NB4 (cell line): Measurements from ENCODE around the gene FLNB.

Experiments used
- DNase-seq: peaks from one replicate; pipeline ENCODE4 v3.0.0; 2010; ENCODE audit warnings: low read depth
- H3K4me3 ChIP-seq: one replicate; pipeline ENCODE4 v1.5.1; 2011; ENCODE audit warnings: mild to moderate bottlenecking, low read depth, low read length, moderate library complexity
- MAX ChIP-seq: IDR thresholded peaks from 2 replicates; pipeline ENCODE4 v1.6.1; 2011; ENCODE audit warnings: low read depth, low read length
- MYC ChIP-seq: IDR thresholded peaks from 2 replicates; pipeline ENCODE4 v1.6.1; 2011; ENCODE audit warnings: low read depth, low read length
- POLR2A ChIP-seq: IDR thresholded peaks from 2 replicates; pipeline ENCODE4 v1.6.1; 2011; ENCODE audit warnings: mild to moderate bottlenecking; ENCODE audit not compliant: insufficient read length; ENCODE audit errors: extremely low read depth
- TF ChIP-seq, protein P1 (sequence below): IDR thresholded peaks from one replicate; pipeline ENCODE4 v1.5.1; 2012; ENCODE audit warnings: low read depth, low read length

The FLNB gene

GRCh38 chr3:58008141-58009025, at the start of gene FLNB:
Gene FLNB, plus strand, starts transcription at chr3:58008422. Its CDS starts 143 bp downstream, at chr3:58008565.
- TF ChIP-seq MAX (0 out of 2 replicates have a peak, but pooled peaks have one; percentile 27), MYC (peak; percentile 45; the same call in 1 of the 2 replicates), POLR2A (peak; percentile 57)
- TF ChIP-seq, protein P1, sequence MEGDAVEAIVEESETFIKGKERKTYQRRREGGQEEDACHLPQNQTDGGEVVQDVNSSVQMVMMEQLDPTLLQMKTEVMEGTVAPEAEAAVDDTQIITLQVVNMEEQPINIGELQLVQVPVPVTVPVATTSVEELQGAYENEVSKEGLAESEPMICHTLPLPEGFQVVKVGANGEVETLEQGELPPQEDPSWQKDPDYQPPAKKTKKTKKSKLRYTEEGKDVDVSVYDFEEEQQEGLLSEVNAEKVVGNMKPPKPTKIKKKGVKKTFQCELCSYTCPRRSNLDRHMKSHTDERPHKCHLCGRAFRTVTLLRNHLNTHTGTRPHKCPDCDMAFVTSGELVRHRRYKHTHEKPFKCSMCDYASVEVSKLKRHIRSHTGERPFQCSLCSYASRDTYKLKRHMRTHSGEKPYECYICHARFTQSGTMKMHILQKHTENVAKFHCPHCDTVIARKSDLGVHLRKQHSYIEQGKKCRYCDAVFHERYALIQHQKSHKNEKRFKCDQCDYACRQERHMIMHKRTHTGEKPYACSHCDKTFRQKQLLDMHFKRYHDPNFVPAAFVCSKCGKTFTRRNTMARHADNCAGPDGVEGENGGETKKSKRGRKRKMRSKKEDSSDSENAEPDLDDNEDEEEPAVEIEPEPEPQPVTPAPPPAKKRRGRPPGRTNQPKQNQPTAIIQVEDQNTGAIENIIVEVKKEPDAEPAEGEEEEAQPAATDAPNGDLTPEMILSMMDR, result peak; percentile 36
- H3K4me3 ChIP-seq, result peak within 1 kb of the TSS; percentile 91
- peak; percentile 73 for DNase-seq

GRCh38 chr3:57958642-57959422, 49.4 kb upstream of the FLNB start:
- peak; percentile 82 for DNase-seq
- peak overlapping the region; percentile 34 for H3K4me3 ChIP-seq
- TF ChIP-seq, protein P1, result no peak
- TF ChIP-seq POLR2A, result peak; percentile 16

GRCh38 chr3:57959423-57960173, 48.6 kb upstream of the FLNB start:
- peak; percentile 74 for DNase-seq
- TF ChIP-seq, protein P1, result no peak
- TF ChIP-seq POLR2A (no peak), MAX (no peak), MYC (no peak)
- peak overlapping the region; percentile 34 for H3K4me3 ChIP-seq

DNA sequence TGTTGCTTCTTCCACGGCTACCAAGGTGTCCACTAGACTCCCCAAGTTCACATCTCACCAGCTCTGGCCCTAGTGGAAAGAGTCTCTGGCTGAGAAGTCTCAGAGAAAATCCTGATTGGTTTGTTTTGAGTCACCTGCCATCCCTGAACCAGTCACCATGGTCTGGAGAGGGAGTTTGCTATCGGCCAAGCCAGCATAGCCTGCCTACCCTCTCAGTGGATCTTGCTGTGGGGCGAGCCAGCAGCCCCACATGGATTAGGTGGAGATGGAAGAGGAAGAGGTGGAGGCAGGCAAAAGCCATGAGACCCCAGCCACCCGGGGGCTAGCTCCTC, 48.1 kb upstream of the FLNB start:
- no peak for DNase-seq
- H3K4me3 ChIP-seq, result peak overlapping the region; percentile 34
- no peak for TF ChIP-seq MYC
- TF ChIP-seq, protein P1, result no peak
- TF ChIP-seq MAX, result no peak
- no peak for TF ChIP-seq POLR2A

DNA sequence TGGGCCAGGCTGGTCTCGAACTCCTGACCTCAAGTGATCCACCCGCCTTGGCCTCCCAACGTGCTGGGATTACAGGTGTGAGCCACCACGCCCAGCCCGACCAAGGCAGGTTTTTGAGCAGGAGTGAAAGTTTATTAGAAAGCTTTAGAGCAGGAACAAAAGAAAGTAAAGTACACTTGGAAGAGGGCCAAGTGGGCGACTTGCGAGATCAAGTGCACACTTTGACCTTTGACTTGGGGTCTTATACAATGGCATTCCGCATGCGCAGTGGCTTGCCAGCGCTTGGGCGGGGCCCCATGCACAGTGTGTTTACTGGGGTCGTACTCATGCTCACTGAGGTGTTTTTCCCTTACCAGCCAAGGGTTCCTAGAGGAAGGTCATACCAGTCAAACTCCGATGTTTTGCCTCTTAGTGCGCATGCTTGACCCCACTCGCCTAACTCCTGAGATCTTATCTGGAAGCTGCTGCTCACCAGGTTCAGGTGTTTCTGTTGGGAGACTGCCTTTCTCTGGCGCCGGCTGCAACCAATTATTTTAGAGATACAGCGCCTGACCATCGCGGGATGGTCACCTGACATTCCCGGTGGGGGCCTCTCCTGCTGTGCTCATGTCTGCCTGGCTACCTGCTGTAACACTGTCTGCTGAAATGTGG, 46.9 kb upstream of the FLNB start:
- TF ChIP-seq MAX, result no peak
- DNase-seq, result no peak
- no peak overlapping the region for H3K4me3 ChIP-seq
